ENCODE measurements around the gene PSME2. TPM values are rescaled to one million over a fixed set of nuclear protein-coding genes. Genes with fewer than 3 reads are reported as not detected.
A peak's percentile ranks its signal among the peaks of the same experiment; 100 is the strongest.

The PSME2 gene
- total and polyA plus RNA-seq, 2 of the 13 experiments (the other 11 are each of a cell fraction or from before 2014, with no cell fraction given) = 332 to 716 TPM

DNA sequence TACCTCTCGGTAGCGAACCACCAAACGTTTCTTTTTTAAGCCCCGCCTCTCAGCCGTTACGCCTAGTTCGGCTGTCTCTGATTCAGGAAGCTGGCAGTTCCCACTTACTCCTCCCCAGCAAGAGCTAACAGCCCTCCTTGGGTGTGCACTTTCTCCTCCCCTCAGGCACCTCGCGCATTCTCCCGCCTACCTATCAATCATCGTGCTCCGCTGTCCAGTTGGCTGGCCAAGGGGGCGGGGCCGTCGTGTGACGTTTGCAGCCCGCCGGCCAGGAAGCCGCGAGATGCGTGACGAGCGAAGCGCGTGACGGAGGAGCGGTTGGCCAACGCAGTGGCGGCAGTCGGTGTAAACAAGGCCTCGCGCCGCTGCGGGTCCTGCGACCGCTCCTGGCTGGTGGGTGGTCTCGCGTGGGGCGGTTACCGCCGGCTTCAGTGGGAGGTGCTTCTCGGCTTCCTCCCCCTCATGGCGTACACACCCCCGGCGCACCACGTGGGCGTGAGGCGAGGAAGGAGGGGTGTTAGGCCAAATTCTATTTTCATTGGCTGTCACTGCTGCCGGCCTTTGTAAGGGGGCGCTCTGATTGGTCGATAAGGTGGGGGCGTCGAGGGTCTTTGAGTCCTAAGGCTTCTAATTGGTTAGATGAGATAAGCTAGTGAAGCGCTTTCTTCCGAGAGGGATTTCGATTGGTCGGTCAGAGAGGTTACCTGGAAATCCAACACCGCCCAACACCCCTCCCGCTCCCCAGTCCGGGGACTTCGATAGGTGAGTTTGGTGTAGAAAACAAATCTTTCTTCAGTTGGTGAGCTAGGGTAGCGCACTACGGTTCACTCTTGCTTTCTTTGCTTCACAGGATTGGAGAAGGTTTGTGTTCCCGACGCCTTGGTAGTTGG, 31.6 kb downstream of the PSME2 start, which contains the start of the genes DCAF11 and NRL (continued):
- peak; percentile 37; the same call in 1 of the 2 replicates for TF ChIP-seq ZNF652 (CRISPR knock-in tag; IDR thresholded peaks at IDR 0.05; ENCODE audit: borderline replicate concordance, low read depth)
- peak; percentile 93; the same call in 1 of the 2 replicates for TF ChIP-seq ZNF879 (CRISPR knock-in tag; IDR thresholded peaks at IDR 0.05)
- TF ChIP-seq ZNF710 (CRISPR knock-in tag; IDR thresholded peaks at IDR 0.05; ENCODE audit: borderline replicate concordance) = peak; percentile 93
- TF ChIP-seq ZMYM2 (CRISPR knock-in tag; IDR thresholded peaks at IDR 0.05) = peak; percentile 99
- TF ChIP-seq, protein P1, sequence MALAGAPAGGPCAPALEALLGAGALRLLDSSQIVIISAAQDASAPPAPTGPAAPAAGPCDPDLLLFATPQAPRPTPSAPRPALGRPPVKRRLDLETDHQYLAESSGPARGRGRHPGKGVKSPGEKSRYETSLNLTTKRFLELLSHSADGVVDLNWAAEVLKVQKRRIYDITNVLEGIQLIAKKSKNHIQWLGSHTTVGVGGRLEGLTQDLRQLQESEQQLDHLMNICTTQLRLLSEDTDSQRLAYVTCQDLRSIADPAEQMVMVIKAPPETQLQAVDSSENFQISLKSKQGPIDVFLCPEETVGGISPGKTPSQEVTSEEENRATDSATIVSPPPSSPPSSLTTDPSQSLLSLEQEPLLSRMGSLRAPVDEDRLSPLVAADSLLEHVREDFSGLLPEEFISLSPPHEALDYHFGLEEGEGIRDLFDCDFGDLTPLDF (CRISPR knock-in tag; IDR thresholded peaks at IDR 0.05) = peak; percentile 86
- peak; percentile 86; the same call in 1 of the 2 replicates for TF ChIP-seq ZNF572 (CRISPR knock-in tag; IDR thresholded peaks at IDR 0.05)
- TF ChIP-seq, protein P2, sequence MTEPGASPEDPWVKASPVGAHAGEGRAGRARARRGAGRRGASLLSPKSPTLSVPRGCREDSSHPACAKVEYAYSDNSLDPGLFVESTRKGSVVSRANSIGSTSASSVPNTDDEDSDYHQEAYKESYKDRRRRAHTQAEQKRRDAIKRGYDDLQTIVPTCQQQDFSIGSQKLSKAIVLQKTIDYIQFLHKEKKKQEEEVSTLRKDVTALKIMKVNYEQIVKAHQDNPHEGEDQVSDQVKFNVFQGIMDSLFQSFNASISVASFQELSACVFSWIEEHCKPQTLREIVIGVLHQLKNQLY (CRISPR knock-in tag; IDR thresholded peaks at IDR 0.05) = peak; percentile 54; the same call in 1 of the 2 replicates
- TF ChIP-seq ZIK1 (CRISPR knock-in tag; IDR thresholded peaks at IDR 0.05; ENCODE audit: borderline replicate concordance, low read depth) = peak; percentile 96
- peak; percentile 72; the same call in 1 of the 2 replicates for TF ChIP-seq ZNF777 (CRISPR knock-in tag; IDR thresholded peaks at IDR 0.05)
- no peak for TF ChIP-seq NONO (IDR thresholded peaks at IDR 0.05)
- no peak for TF ChIP-seq NONO (CRISPR knock-in tag; conservative IDR thresholded peaks at IDR 0.05)
- peak; percentile 88; the same call in 1 of the 2 replicates for TF ChIP-seq HES4 (CRISPR knock-in tag; IDR thresholded peaks at IDR 0.05; ENCODE audit: borderline replicate concordance)
- no peak; the same call in none of the 2 replicates for TF ChIP-seq ATF7-NPFF (CRISPR knock-in tag; IDR thresholded peaks at IDR 0.05; ENCODE audit: low read depth)
- peak; percentile 97 for TF ChIP-seq ZNF343 (CRISPR knock-in tag; IDR thresholded peaks at IDR 0.05)
- TF ChIP-seq SIN3B (IDR thresholded peaks at IDR 0.05; ENCODE audit: low read length) = peak; percentile 31
- TF ChIP-seq, protein P3, sequence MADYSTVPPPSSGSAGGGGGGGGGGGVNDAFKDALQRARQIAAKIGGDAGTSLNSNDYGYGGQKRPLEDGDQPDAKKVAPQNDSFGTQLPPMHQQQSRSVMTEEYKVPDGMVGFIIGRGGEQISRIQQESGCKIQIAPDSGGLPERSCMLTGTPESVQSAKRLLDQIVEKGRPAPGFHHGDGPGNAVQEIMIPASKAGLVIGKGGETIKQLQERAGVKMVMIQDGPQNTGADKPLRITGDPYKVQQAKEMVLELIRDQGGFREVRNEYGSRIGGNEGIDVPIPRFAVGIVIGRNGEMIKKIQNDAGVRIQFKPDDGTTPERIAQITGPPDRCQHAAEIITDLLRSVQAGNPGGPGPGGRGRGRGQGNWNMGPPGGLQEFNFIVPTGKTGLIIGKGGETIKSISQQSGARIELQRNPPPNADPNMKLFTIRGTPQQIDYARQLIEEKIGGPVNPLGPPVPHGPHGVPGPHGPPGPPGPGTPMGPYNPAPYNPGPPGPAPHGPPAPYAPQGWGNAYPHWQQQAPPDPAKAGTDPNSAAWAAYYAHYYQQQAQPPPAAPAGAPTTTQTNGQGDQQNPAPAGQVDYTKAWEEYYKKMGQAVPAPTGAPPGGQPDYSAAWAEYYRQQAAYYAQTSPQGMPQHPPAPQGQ (CRISPR knock-in tag; IDR thresholded peaks at IDR 0.05; ENCODE audit: borderline replicate concordance) = peak; percentile 86; the same call in 1 of the 2 replicates
- TF ChIP-seq, protein P4, sequence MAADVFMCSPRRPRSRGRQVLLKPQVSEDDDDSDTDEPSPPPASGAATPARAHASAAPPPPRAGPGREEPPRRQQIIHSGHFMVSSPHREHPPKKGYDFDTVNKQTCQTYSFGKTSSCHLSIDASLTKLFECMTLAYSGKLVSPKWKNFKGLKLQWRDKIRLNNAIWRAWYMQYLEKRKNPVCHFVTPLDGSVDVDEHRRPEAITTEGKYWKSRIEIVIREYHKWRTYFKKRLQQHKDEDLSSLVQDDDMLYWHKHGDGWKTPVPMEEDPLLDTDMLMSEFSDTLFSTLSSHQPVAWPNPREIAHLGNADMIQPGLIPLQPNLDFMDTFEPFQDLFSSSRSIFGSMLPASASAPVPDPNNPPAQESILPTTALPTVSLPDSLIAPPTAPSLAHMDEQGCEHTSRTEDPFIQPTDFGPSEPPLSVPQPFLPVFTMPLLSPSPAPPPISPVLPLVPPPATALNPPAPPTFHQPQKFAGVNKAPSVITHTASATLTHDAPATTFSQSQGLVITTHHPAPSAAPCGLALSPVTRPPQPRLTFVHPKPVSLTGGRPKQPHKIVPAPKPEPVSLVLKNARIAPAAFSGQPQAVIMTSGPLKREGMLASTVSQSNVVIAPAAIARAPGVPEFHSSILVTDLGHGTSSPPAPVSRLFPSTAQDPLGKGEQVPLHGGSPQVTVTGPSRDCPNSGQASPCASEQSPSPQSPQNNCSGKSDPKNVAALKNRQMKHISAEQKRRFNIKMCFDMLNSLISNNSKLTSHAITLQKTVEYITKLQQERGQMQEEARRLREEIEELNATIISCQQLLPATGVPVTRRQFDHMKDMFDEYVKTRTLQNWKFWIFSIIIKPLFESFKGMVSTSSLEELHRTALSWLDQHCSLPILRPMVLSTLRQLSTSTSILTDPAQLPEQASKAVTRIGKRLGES (CRISPR knock-in tag; IDR thresholded peaks at IDR 0.05; ENCODE audit: borderline replicate concordance) = no peak
- no peak for TF ChIP-seq SNRNP70 (IDR thresholded peaks at IDR 0.05; ENCODE audit: low read depth, low read length)
- TF ChIP-seq ATM (IDR thresholded peaks at IDR 0.05; ENCODE audit: borderline replicate concordance) = no peak
- TF ChIP-seq KLF6 (CRISPR knock-in tag; IDR thresholded peaks at IDR 0.05) = peak; percentile 99
